ENCODE measurements around the gene TAP1. TPM values are rescaled to one million over a fixed set of nuclear protein-coding genes. Genes with fewer than 3 reads are reported as not detected.

The TAP1 gene
- total and polyA plus RNA-seq, 2 donors (not counting 1 experiment from before 2014, with no cell fraction given), result 126 to 184 TPM

DNA sequence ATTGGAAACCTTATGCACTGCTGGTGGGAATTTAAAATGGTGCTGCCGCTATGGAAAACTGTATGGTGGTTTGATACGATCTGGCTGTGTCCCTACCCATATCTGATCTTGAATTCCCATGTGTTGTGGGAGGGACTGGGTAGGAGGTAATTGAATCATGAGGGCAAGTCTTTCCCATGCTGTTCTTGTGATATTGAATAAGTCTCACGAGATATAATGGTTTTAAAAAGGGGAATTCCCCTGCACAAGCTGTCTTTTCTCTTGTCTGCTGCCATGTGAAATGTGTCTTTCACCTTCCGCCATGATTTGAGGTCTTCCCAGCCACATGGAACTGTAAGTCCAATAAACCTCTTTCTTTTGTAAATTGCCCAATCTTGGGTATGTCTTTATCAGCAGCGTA lies 19.8 kb downstream of the TAP1 start:
- no peak overlapping the region for H2AFZ ChIP-seq (ENCODE audit: insufficient read depth, low read depth, low read length, poor library complexity, severe bottlenecking)
- intact Hi-C loops (cut with micrococcal nuclease), result no loop called here
- no peak overlapping the region for H3K9ac ChIP-seq (ENCODE audit: low read length)
- no peak overlapping the region for H3K4me3 ChIP-seq (ENCODE audit: control extremely low read depth in 1 of 5, extremely low read depth in 1 of 5, insufficient read depth in 1 of 5, low read depth in 2 of 5, low read length in 4 of 5)
- Mint-ChIP-seq H3K4me3 (no peak overlapping the region), H3K27ac (peak overlapping the region; percentile 12), H3K9me3 (ENCODE audit: insufficient read depth) (no peaks in the 10 kb centered on the region), H3K4me1 (peaks cover 57% of the 10 kb centered on the region), H3K27me3 (no peaks in the 10 kb centered on the region)
- no peak overlapping the region for H3K4me2 ChIP-seq (replicated peaks; ENCODE audit: low read depth, low read length, poor library complexity, severe bottlenecking)
- no peak overlapping the region for H3K27ac ChIP-seq (ENCODE audit: low read length in 2 of 2)
- H3K36me3 ChIP-seq (replicated peaks in 1 of 2; ENCODE audit: control extremely low read depth in 1 of 2, control insufficient read depth in 1 of 2, extremely low read depth in 1 of 2, insufficient read depth in 2 of 2, low read length in 1 of 2), result peaks cover 39 to 83% of the 10 kb centered on the region in 2 experiments
- 100% methylated on average over 3 of the region's 5 CpGs for whole genome bisulfite sequencing (ENCODE audit: insufficient coverage)
- peaks cover 15 to 28% of the 10 kb centered on the region in 2 donors for H3K4me1 ChIP-seq (ENCODE audit: control insufficient read depth in 2 of 2, insufficient read depth in 2 of 2, low read length in 2 of 2)
- ChIA-PET POLR2A (no interaction called here), CTCF (interaction anchor here (0.8 to 2.1 kb wide), 3 partner anchors 12 to 34 kb away, joined by 3 to 8 read pairs (median 7); partner anchors contain the start of genes PSMB9 and TAP1)
- TF ChIP-seq CTCF (IDR thresholded peaks at IDR 0.05), result no peak
- no peak for TF ChIP-seq EZH2 (IDR thresholded peaks at IDR 0.05; ENCODE audit: borderline replicate concordance, insufficient read depth, low read depth, low read length, poor library complexity, severe bottlenecking)
- H3K9me3 ChIP-seq (ENCODE audit: control extremely low read depth in 1 of 3, control insufficient read depth in 2 of 3, insufficient read depth in 1 of 3, low read length in 2 of 3), result no peaks in the 10 kb centered on the region
- DNase-seq, result no peak
- H3K27me3 ChIP-seq (replicated peaks in 1 of 4; ENCODE audit: control extremely low read depth in 1 of 4, control insufficient read depth in 3 of 4, insufficient read depth in 4 of 4, low read length in 3 of 4), result no peaks in the 10 kb centered on the region
- peaks cover 85% of the 10 kb centered on the region for H3K79me2 ChIP-seq (ENCODE audit: control insufficient read depth, insufficient read depth, low read length)
- ATAC-seq (ENCODE audit: low read depth), result no peak
- no peaks in the 10 kb centered on the region for H4K20me1 ChIP-seq (ENCODE audit: control insufficient read depth, insufficient read depth, low read length, poor library complexity, severe bottlenecking)

- WGBS (ENCODE audit: insufficient coverage), result 98% methylated on average over 13 of the region's 13 CpGs
- H3K27ac Mint-ChIP-seq, result no peak overlapping the region
- H3K4me1 Mint-ChIP-seq, result peaks cover 51% of the 10 kb centered on the region
- no peak overlapping the region for H2AFZ ChIP-seq (ENCODE audit: insufficient read depth, low read depth, low read length, poor library complexity, severe bottlenecking)
- H3K9me3 Mint-ChIP-seq (ENCODE audit: insufficient read depth), result no peaks in the 10 kb centered on the region
- H3K4me3 ChIP-seq (ENCODE audit: control extremely low read depth in 1 of 5, extremely low read depth in 1 of 5, insufficient read depth in 1 of 5, low read depth in 2 of 5, low read length in 4 of 5), result no peak overlapping the region
- DNase-seq (no peak), ATAC-seq (ENCODE audit: low read depth) (no peak)
- peaks cover 77% of the 10 kb centered on the region for H3K79me2 ChIP-seq (ENCODE audit: control insufficient read depth, insufficient read depth, low read length)
- ChIA-PET CTCF (interaction anchor here (0.8 to 2.1 kb wide), 6 partner anchors 13 to 419 kb away, joined by 3 to 8 read pairs (median 3); partner anchors contain the start of gene HLA-DOB), POLR2A (interaction anchor here (0.8 kb wide), 1 partner anchor 21 kb away, joined by 3 read pairs; no protein-coding TSS in a partner anchor)
- H3K27me3 Mint-ChIP-seq, result no peaks in the 10 kb centered on the region
- TF ChIP-seq CTCF (IDR thresholded peaks at IDR 0.05) (no peak), EZH2 (IDR thresholded peaks at IDR 0.05; ENCODE audit: borderline replicate concordance, insufficient read depth, low read depth, low read length, poor library complexity, severe bottlenecking) (no peak)
- H3K27me3 ChIP-seq (replicated peaks in 1 of 4; ENCODE audit: control extremely low read depth in 1 of 4, control insufficient read depth in 3 of 4, insufficient read depth in 4 of 4, low read length in 3 of 4), result no peaks in the 10 kb centered on the region
- no peak overlapping the region for H3K4me3 Mint-ChIP-seq
- H3K9ac ChIP-seq (ENCODE audit: low read length), result no peak overlapping the region
- H4K20me1 ChIP-seq (ENCODE audit: control insufficient read depth, insufficient read depth, low read length, poor library complexity, severe bottlenecking), result no peaks in the 10 kb centered on the region
- H3K27ac ChIP-seq (ENCODE audit: low read length in 2 of 2), result no peak overlapping the region
- H3K4me2 ChIP-seq (replicated peaks; ENCODE audit: low read depth, low read length, poor library complexity, severe bottlenecking), result no peak overlapping the region
- peaks cover 40 to 94% of the 10 kb centered on the region in 2 experiments for H3K36me3 ChIP-seq (replicated peaks in 1 of 2; ENCODE audit: control extremely low read depth in 1 of 2, control insufficient read depth in 1 of 2, extremely low read depth in 1 of 2, insufficient read depth in 2 of 2, low read length in 1 of 2)
- peaks cover 12 to 22% of the 10 kb centered on the region in 2 donors for H3K4me1 ChIP-seq (ENCODE audit: control insufficient read depth in 2 of 2, insufficient read depth in 2 of 2, low read length in 2 of 2)
- intact Hi-C loops (cut with micrococcal nuclease), result no loop called here
- H3K9me3 ChIP-seq (ENCODE audit: control extremely low read depth in 1 of 3, control insufficient read depth in 2 of 3, insufficient read depth in 1 of 3, low read length in 2 of 3), result no peaks in the 10 kb centered on the region
Observed at GRCh38 chr6:32832535-32832934, 21.0 kb downstream of the TAP1 start.
